ENCODE results near the gene KRTAP9-3. TPM values are rescaled to one million over a fixed set of nuclear protein-coding genes. Genes with fewer than 3 reads are reported as not detected.

Gene KRTAP9-3
- total and polyA plus RNA-seq, 10 donors: not detected

DNA sequence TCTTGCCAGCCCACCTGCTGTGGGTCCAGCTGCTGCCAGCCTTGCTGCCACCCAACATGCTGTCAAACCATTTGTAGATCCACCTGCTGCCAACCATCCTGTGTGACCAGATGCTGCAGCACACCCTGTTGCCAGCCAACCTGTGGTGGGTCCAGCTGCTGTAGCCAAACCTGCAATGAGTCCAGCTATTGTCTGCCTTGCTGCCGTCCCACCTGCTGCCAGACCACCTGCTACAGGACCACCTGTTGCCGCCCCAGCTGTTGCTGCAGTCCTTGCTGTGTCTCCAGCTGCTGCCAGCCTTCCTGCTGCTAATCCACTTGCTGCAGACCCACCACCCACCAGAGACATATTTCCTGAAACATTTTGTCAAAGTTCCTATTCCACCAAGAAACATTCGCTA, 41.9 kb upstream of the KRTAP9-3 start:
- TF ChIP-seq, protein P1, sequence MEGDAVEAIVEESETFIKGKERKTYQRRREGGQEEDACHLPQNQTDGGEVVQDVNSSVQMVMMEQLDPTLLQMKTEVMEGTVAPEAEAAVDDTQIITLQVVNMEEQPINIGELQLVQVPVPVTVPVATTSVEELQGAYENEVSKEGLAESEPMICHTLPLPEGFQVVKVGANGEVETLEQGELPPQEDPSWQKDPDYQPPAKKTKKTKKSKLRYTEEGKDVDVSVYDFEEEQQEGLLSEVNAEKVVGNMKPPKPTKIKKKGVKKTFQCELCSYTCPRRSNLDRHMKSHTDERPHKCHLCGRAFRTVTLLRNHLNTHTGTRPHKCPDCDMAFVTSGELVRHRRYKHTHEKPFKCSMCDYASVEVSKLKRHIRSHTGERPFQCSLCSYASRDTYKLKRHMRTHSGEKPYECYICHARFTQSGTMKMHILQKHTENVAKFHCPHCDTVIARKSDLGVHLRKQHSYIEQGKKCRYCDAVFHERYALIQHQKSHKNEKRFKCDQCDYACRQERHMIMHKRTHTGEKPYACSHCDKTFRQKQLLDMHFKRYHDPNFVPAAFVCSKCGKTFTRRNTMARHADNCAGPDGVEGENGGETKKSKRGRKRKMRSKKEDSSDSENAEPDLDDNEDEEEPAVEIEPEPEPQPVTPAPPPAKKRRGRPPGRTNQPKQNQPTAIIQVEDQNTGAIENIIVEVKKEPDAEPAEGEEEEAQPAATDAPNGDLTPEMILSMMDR (IDR thresholded peaks at IDR 0.05 in 8 of 11, conservative IDR thresholded peaks at IDR 0.05 in 3 of 11): no peak
- no peak for TF ChIP-seq POLR2AphosphoS5 (IDR thresholded peaks at IDR 0.05)
- TF ChIP-seq POLR2A (IDR thresholded peaks at IDR 0.05): no peak
- Histone ChIP-seq H3K27me3 (replicated peaks in 1 of 7) (peaks cover 0 to 17% (median 0%) of the 10 kb centered on the region in 7 donors), H3K36me3 (no peaks in the 10 kb centered on the region), H3K27ac (no peak overlapping the region), H3K4me3 (no peak overlapping the region), H3K9me3 (peaks cover 0 to 9% (median 5%) of the 10 kb centered on the region in 8 donors), H3K4me1 (no peaks in the 10 kb centered on the region)
- WGBS, 5 donors: 84 to 96% (median 89%) methylated on average over 2 to 3 of the region's 3 CpGs
- no peak for DNase-seq
- intact Hi-C loops (cut with DNase I; ENCODE audit: low total_unique reads): no loop called here

DNA sequence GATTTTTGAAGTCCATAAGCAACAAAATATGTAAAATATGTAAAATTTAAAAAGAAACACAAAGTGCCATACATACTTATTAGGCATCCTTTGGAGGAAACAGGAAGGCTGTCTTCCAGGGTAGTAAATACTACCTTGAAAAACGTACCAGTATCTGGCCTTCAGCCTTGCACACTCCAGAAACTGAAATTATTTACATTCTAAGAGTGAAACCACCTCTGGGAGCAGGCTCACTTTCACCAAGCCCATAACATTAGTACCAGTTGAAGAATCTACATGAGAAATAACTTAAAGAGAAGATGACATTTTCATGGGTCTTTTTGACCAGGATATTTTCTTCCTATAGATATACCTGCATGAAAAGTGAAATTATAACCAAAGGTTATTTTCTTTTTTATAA, 36.2 kb upstream of the KRTAP9-3 start:
- no peaks in the 10 kb centered on the region for H3K4me1 ChIP-seq
- intact Hi-C loops (cut with DNase I; ENCODE audit: low total_unique reads): no loop called here
- no peak for DNase-seq
- no peaks in the 10 kb centered on the region for H3K27me3 ChIP-seq (replicated peaks in 1 of 7)
- WGBS, 5 donors: 19 to 54% (median 33%) methylated on average over 1 of the region's 1 CpG
- H3K9me3 ChIP-seq: peaks cover 0 to 22% (median 8%) of the 10 kb centered on the region in 8 donors
- no peak overlapping the region for H3K27ac ChIP-seq
- TF ChIP-seq POLR2AphosphoS5 (IDR thresholded peaks at IDR 0.05) (no peak), POLR2A (IDR thresholded peaks at IDR 0.05) (no peak)
- TF ChIP-seq, protein P1 (IDR thresholded peaks at IDR 0.05 in 8 of 11, conservative IDR thresholded peaks at IDR 0.05 in 3 of 11): no peak
- H3K36me3 ChIP-seq: no peaks in the 10 kb centered on the region
- H3K4me3 ChIP-seq: no peak overlapping the region

DNA sequence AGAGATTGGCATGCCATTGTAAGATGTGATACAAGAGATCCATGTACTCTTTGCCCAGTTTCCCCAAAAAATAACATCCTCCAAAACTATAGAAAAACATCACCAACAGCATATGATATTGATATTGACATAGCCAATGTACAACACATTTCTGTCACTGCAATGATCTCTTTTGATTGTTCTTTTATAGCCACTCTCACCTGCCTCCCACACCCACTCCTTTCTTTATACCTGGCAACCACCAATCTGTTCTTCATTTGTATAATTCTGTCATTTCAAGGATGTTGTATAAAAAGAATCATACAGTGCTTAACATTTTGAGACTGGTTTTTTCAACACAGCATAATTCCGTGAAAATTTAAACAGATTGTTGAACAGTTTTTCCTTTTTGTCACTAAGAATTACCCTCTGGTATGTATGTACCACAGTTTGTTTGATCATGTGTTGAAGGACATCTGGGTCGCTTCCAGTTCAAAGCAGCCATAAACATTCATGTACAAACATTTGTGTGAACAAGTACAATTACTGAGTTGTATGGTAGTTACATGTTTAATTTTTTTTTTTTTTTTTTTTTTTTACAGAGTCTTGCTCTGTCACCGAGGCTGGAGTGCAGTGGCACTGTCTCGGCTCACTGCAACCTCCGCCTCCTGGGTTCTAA, 32.7 kb upstream of the KRTAP9-3 start:
- TF ChIP-seq, protein P1 (IDR thresholded peaks at IDR 0.05 in 8 of 11, conservative IDR thresholded peaks at IDR 0.05 in 3 of 11): no peak
- TF ChIP-seq POLR2AphosphoS5 (IDR thresholded peaks at IDR 0.05) (no peak), POLR2A (IDR thresholded peaks at IDR 0.05) (no peak)
- Histone ChIP-seq H3K27ac (no peak overlapping the region), H3K4me1 (no peaks in the 10 kb centered on the region), H3K4me3 (no peak overlapping the region), H3K27me3 (replicated peaks in 1 of 7) (no peaks in the 10 kb centered on the region), H3K9me3 (peaks cover 0 to 16% (median 4%) of the 10 kb centered on the region in 8 donors), H3K36me3 (no peaks in the 10 kb centered on the region)
- intact Hi-C loops (cut with DNase I; ENCODE audit: low total_unique reads): no loop called here
- no peak for DNase-seq
- WGBS, 5 donors: 70 to 94% (median 80%) methylated on average over 4 to 5 of the region's 5 CpGs

DNA sequence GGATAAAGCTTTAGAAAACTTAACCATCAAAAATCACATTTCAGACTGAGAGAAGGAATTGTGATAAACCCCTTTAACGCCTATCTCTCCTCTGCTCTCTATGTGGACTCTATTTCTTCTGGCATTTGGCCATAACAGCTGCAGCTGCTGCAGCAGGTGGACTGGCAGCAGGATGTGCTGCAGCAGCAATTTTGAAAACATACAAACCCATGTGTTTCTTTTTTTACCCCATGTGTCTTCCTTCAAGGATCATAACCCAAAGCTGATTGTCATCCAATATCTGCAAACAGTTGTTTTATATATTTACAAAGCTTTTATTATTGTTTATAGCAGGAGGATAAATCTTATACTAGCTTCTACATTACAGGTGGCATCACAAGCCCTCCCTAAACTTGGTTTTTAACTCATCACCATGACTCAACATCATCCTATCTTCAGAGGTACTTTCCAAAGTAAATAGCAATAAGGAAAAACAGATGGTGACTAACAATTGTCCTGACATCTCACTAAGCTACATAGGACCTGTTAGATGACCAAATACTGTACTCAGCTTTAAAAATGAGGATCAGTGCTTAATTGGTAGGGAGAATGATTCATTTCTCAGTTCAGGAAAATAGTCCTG, 20.3 kb upstream of the KRTAP9-3 start:
- intact Hi-C loops (cut with DNase I; ENCODE audit: low total_unique reads): no loop called here
- DNase-seq: no peak
- Histone ChIP-seq H3K27ac (no peak overlapping the region), H3K4me3 (no peak overlapping the region), H3K36me3 (no peaks in the 10 kb centered on the region), H3K4me1 (peaks cover 0 to 3% (median 0%) of the 10 kb centered on the region in 6 donors), H3K9me3 (no peaks in the 10 kb centered on the region), H3K27me3 (replicated peaks in 1 of 7) (peaks cover 0 to 37% (median 7%) of the 10 kb centered on the region in 7 donors)
- WGBS, 5 donors: 50 to 73% (median 62%) methylated on average over 1 of the region's 1 CpG
- TF ChIP-seq, protein P1 (IDR thresholded peaks at IDR 0.05 in 8 of 11, conservative IDR thresholded peaks at IDR 0.05 in 3 of 11): no peak
- TF ChIP-seq POLR2AphosphoS5 (IDR thresholded peaks at IDR 0.05) (no peak), POLR2A (IDR thresholded peaks at IDR 0.05) (no peak)

All from spleen (tissue), 11 donors.